GM12892 (cell line): ENCODE measurements around the gene RNU6-8.

ENCODE experiments used
- DNase-seq: peaks from one replicate; pipeline ENCODE4 v3.0.0; 2011; ENCODE audit not compliant: insufficient read length
- FAIRE-seq: peaks from 2 replicates; lab custom pipeline; 2011; peaks lifted over from hg19 to GRCh38; lab: Jason Lieb, UNC
- POLR2A ChIP-seq: IDR thresholded peaks from 2 replicates; pipeline ENCODE4 v1.6.1; 2011; ENCODE audit warnings: low read depth, low read length, control low read depth
- POLR2AphosphoS5 ChIP-seq: IDR thresholded peaks from 2 replicates; pipeline ENCODE4 v1.6.1; 2011; ENCODE audit warnings: low read depth, low read length, control low read depth
- TAF1 ChIP-seq: IDR thresholded peaks from 2 replicates; pipeline ENCODE4 v1.6.1; 2011; ENCODE audit warnings: low read depth, mild to moderate bottlenecking, control low read depth, low read length, borderline replicate concordance

The RNU6-8 gene

GRCh38 chr14:32226056-32226455 lies 23.0 kb upstream of the RNU6-8 start:
- FAIRE-seq: no peak
- DNase-seq: no peak
- no peak for TF ChIP-seq POLR2AphosphoS5
- no peak for TF ChIP-seq TAF1
- TF ChIP-seq POLR2A: no peak

GRCh38 chr14:32225378-32225920 lies 22.4 kb upstream of the RNU6-8 start:
- DNase-seq: no peak
- no peak for TF ChIP-seq POLR2A
- no peak for TF ChIP-seq POLR2AphosphoS5
- TF ChIP-seq TAF1: no peak
- no peak for FAIRE-seq

- no peak for FAIRE-seq
- TF ChIP-seq TAF1 (no peak), POLR2AphosphoS5 (no peak), POLR2A (no peak)
- DNase-seq: no peak
Observed at GRCh38 chr14:32224737-32225377, 21.8 kb upstream of the RNU6-8 start.

- no peak for FAIRE-seq
- TF ChIP-seq TAF1 (no peak), POLR2AphosphoS5 (no peak), POLR2A (no peak)
- no peak for DNase-seq
Observed at GRCh38 chr14:32217301-32217700, 14.2 kb upstream of the RNU6-8 start.

GRCh38 chr14:32212833-32213232 lies 9.8 kb upstream of the RNU6-8 start:
- TF ChIP-seq TAF1 (no peak), POLR2AphosphoS5 (no peak), POLR2A (no peak)
- DNase-seq (no peak), FAIRE-seq (no peak)

GRCh38 chr14:32211068-32211404 lies 8.0 kb upstream of the RNU6-8 start:
- no peak for FAIRE-seq

GRCh38 chr14:32209471-32209870 lies 6.4 kb upstream of the RNU6-8 start:
- DNase-seq: no peak
- FAIRE-seq: no peak
- TF ChIP-seq POLR2AphosphoS5 (no peak), POLR2A (no peak), TAF1 (no peak)

More at GRCh38 chr14:32211068-32211404, 8.0 kb upstream of the RNU6-8 start:
- TF ChIP-seq TAF1: no peak
- no peak for TF ChIP-seq POLR2A
- no peak for TF ChIP-seq POLR2AphosphoS5
- no peak for DNase-seq

- FAIRE-seq (no peak), DNase-seq (no peak)
- TF ChIP-seq POLR2A (no peak), POLR2AphosphoS5 (no peak), TAF1 (no peak)
Observed at GRCh38 chr14:32208490-32208889, 5.4 kb upstream of the RNU6-8 start.

- DNase-seq (no peak), FAIRE-seq (no peak)
- TF ChIP-seq TAF1 (no peak), POLR2AphosphoS5 (no peak), POLR2A (no peak)
Observed at GRCh38 chr14:32206552-32206951, 3.5 kb upstream of the RNU6-8 start.

- FAIRE-seq: no peak
- DNase-seq: no peak
- TF ChIP-seq POLR2A (no peak), TAF1 (no peak), POLR2AphosphoS5 (no peak)
Observed at GRCh38 chr14:32205984-32206383, 2.9 kb upstream of the RNU6-8 start.

GRCh38 chr14:32205554-32205953 lies 2.5 kb upstream of the RNU6-8 start:
- DNase-seq (no peak), FAIRE-seq (no peak)
- no peak for TF ChIP-seq TAF1
- no peak for TF ChIP-seq POLR2AphosphoS5
- no peak for TF ChIP-seq POLR2A

- FAIRE-seq (no peak), DNase-seq (no peak)
- TF ChIP-seq POLR2A (no peak), TAF1 (no peak), POLR2AphosphoS5 (no peak)
Observed at GRCh38 chr14:32203928-32204357, 874 bp upstream of the RNU6-8 start.

GRCh38 chr14:32202491-32202997 lies 525 bp downstream of the RNU6-8 start:
- FAIRE-seq (no peak), DNase-seq (no peak)
- no peak for TF ChIP-seq POLR2AphosphoS5
- TF ChIP-seq POLR2A: no peak
- no peak for TF ChIP-seq TAF1
